HG03175 (cell line): ENCODE results near the gene KLHL30.
A peak's percentile ranks its signal among the peaks of the same experiment; 100 is the strongest.
"Not testable (repeated sequence)": the region's sequence is repeated elsewhere in the genome, so short reads cannot be mapped to it uniquely, and the experiment has no call there.

Experiments
- ATAC-seq: cut with Tn5 transposase; IDR thresholded peaks from one replicate; pipeline ENCODE4 v1.9.1; 2021; ENCODE audit warnings: mild to moderate bottlenecking, moderate library complexity; ENCODE audit not compliant: unreplicated experiment

KLHL30 gene

DNA sequence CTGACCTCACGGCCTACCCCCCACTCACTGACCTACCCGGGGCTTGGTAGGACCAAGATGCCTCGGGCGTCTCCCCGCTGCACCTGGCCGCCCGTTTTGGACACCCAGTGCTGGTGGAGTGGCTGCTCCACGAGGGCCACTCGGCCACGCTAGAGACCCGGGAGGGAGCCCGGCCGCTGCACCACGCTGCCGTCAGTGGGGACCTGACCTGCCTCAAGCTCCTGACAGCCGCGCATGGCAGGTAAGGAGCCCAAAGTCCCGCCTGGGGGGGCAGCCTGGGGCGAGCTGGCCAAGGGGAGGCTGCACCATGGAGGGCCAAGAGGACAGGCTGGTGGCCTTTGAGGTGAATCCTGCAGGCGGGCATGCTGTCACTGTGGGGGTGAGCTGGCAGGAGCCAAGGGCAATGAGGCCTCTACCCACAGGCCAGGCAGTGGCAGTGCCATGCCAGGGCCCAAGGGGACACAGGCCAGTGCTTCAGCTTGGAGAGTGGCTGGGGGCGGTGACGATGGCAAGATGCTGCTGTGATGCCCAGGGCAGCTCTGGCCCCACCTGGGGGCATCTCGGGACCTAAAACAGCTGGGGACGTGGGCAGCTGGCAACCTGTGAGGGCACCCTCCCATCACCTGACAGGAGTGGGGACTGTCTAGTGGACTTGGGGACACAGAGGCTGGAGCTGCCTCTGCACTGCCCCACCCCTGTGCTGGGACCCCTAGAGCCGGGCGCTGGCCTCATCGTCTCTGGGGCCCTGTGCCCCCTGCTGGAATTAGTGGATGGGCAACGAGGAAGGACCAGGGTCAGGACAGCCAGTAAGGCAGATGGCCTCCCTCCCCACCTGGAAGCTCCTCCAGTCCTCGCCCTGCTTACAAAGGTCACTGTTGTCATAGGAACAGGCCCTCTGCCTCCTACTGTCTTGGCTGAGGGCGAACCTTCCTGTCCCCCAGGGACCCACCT is 36.3 kb upstream of the KLHL30 start:
- ATAC-seq: no peak

DNA sequence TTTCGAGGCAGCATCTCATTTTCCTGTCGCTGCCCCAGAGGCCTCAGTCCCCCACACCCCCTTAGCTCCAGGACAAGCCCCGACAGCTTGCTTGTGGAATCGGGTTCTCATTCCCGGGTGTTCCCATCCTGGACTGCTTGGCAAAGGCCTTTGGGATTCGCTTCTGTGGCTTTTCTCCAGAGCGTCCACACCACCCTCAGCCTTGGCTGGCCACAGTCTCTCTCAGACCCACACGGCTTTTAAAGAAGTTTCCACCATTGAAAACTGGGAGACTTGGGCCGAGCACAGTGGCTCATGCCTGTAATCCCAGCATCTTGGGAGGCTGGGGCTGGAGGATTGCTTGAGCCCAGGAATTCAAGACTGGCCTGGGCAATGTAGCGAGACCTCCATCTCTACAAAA is 35.6 kb upstream of the KLHL30 start:
- ATAC-seq: no peak

DNA sequence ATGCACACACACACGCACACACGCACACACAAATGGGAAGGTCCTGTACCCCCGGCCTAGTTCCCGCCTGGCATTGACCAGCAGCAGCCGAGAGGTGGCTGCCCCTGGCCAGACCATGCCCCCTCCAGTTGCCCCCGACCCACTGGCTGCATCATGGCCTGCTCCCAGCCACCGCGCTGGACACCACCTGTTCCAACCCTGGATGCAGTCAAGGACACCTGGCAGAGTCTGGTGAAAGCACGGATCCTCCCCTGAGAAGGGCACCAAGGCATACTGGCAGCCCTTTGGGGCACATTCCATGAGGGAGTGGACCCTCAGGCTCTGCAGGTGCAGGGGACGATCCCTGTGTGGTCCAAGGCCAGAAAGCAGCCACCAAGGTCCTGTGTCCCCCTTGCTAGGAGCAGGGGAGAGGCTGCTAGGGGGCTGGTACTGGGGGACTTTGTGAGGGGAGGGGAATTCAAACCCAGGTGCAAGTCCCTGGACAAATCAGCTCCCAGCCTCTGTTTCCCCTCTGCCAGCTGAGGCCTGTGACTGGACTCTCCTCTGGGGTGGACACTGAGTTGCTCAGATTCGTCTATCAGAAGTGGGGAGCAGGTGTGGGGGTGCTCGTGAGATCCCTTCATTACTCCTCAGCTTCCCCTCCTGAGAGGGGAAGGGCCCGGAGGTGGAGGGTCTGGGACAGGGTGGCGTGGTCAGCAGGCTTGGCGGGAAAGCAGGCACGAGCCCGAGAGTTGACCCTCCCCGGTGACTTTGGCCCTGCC is 34.8 kb upstream of the KLHL30 start:
- ATAC-seq: no peak

DNA sequence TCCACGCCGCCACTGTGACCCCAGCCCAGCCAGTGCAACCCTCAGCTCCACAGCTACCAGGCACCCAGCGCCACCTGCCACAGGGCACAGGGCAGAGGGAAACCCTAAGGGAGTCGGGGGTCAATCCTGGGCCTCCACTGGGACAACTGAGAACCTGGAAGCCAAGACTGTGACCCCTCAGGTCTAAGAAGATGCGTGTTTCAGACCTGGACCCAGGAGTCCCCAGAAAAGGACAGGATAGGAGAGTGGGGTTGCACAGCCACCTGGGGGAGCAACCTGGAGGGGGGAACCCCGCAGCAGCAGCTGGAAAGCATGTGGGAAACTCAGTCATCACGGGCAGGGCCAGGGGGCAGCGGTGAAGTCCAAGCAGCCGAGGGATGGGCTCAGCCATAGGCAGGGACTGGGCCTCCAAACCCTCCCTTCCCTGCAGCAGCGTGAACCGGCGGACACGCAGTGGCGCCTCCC is 34.2 kb upstream of the KLHL30 start:
- no peak for ATAC-seq

DNA sequence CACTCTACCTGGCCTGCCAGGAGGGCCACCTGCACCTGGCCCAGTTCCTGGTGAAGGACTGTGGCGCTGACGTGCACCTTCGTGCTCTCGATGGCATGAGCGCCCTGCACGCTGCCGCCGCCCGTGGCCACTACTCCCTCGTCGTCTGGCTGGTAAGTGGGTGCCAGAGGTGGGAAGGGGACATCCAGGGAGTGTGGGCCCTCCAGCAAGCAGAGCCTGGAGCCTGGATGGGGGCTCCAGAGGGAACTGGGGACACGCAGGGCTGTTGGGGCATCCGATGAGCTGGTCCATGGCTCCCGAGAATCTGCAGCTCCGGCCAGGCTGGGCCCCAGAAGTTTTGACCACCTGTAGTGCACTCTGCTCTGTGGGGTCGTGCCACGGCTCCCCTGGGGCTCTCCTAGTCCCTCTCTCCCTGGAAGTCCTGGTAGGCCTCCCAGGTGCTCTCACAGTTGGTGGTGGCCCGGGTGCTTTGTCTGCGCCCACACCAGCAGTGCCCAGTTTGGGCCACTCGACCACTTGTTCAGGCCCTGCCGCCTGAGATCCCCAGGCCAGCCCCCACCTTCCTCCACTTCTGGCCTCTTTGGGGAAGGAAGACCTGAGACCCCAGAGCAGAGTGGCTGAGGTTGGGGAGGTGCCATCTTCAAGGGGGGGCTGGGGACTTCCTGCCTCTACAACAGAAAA is 33.6 kb upstream of the KLHL30 start:
- no peak for ATAC-seq

DNA sequence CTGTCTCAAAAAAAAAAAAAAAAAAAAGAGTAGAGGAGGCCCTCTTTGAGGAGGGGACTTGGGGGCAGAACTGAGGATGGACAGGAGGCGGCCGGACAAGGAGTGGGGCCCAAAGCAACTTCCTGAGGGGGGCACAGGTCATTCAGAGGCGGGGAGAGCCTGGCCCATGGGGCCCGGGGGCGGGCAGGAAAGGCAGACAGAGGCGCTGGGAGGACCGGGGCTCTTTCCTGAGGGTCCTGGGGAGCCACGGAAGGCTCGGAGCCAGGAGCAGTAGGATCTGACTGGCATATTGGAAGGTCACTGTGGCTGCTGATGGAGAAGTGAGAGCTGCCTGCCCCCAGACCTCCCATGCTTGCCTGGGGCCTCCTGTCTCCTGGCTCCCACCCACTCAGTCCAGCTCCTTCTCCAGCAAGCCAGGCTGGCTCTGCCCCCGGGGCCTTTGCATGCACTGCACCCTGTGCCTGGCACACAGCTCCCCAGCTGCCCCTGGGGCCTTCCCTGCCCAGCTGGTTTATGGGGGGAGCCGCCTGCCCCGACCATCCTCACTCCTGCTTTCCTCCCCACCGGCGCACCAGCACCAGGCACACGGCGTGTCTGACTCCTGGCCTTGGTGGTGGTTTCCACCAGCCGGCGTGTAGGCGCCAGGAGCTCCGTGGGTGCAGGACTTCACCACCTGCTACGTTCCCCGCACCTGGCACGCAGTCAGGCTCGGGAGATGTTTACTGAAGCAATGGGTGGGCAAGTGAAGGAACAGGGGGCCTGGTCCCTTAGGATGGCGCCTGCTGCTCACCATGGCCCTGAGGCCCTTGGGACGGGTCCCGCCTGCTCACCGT is 32.7 kb upstream of the KLHL30 start:
- ATAC-seq: no peak

DNA sequence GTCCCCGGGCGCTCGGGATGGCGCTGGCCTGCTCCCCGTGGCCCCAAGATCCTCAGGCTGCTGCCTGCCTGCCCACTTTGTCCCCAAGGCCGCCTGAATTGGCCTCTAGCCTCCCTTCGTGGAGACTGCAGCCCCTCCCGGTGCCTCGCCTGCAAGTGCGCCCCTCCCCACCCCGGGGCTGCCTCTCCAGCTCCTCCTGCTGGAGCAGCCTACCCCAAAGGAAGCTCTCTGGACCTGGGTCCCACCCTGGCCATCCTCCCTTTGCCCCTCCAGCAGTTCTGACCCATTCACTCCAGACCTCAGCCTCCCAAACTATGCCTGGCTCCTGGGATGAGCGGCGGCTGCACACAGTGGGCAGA is 32.1 kb upstream of the KLHL30 start:
- ATAC-seq: no peak

DNA sequence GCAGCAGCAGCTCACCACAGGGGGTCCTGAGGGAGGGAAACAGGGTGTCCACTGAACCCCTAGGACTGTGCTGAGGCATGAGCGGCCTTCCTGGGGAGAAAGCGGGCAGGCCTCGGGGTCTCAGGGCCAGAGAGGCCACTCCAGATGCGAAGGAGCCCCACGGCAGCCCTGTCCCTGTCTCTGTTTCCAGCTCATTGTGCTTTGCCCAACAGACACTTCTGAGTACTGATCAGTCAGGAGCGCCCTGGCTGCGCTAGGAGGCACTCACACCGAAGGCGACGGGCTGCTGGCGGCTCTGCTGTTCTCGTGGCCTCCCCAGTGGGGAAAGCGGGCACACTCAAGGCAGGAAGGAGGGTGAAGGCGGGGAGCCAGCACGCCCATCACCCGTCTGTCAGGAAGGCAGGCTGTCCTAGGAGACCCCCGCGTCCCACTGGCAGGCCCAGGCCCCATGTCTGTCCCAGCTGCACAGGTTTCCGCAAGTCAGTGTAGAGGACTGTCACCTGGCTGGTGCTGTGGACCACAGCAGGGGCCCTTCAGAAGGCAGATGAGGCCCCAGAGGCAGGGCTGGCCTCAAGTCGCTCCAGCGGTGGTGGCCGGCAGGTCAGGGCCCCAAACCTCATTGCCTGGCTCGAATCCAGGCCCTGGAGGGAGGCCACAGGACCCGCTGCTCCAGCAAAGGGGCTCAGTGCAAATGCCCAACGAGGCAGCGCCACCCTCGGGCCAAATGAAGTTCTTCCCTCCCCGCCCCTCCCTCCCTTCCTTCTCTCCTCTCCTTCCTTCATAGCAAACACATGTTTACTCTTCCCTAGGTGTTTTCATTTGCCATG is 31.6 kb upstream of the KLHL30 start:
- ATAC-seq: peak; percentile 34

DNA sequence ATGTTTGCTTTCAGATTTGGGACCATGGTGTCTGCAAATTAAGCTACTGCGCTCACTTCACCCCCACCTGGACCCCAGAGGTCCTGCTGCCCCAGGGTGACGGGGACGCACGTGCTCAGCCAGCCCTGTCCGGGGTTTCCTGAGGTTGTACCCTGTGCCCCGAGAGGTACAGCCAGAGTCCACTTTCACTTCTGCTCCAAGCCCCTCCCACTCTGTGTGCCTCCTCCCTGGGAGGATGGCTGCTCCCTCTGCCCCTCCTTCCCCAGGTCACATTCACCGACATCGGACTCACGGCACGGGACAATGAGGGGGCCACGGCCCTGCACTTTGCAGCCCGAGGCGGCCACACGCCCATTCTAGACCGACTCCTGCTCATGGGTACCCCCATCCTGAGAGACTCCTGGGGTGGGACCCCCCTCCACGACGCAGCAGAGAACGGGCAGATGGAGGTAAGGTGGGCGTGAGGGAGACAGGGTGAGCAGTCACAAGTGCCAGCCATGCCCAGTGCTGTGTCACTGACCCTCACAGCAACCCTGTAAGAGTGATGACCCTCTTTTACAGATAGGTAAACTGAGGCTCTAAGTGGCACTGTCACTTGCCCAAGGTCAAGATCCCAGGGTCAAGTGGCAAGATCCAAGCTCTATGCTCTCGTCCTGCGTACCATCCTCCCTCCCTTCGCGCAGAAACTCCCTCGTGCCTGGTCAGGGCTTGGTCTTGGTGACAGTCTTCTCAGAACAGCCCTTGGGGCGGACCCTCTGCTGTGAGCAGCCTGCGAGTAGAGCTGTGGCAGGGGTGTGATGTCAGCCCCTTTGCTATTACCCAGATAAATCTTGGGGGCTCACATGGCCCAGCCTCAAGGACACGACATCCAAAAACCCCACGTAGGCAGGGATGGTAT is 30.7 kb upstream of the KLHL30 start:
- ATAC-seq: peak; percentile 81

DNA sequence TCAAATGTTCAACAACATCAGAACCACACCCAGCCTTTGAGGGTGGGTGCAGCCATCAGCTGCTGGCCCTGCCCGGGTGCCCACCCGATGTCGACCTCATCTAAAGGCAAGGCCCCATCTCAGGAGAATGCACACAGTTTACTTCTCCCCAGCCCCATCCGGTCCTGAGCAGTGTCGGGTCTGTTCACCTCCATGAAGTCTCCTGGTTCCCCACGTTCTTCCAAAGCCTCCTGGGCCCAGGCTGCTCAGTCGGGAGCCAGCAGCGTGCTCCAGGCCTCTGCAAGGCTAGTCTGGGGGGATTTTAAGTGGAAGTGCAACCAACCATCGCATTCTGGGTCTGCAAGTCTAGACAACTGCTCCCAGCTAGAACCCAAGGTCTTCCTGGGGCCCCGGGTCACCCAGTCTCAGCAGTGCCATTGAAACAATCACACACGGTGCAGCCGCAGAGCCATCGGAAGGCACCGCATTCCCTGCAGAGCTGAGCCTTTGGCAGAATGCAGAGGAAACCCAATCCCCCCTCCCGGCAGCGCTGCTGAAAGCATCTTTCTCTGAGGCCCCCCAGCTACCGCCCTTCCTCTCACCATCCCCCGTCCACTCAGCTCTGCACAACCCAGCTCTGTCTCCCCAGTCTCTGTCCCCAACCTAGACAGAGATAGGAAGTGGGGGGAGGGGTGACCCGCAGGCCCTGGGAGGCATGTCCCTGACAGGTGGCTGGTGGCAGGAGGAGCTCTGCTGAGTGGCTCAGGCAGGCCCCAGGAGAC is 29.9 kb upstream of the KLHL30 start:
- peak; percentile 52 for ATAC-seq

DNA sequence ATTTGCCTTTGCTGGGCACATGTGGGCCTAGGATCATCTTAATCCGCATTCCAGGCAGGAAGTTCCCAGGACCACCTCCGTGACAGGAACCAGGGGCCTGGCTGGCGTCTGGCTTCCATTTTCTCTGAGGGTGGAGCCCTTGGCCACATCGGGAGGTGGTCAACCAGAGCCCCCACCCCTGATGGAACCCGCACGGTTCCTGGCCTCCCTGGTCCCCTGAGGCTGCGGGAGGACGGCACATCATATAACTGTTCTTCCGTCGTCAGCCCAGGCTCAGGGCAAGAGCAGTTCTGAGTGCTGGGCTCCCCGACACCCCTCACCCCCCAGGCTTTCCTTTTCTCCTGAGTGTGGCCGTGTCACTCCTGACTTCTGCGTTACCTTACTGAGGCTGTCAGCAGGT is 24.9 kb upstream of the KLHL30 start:
- ATAC-seq: no peak

DNA sequence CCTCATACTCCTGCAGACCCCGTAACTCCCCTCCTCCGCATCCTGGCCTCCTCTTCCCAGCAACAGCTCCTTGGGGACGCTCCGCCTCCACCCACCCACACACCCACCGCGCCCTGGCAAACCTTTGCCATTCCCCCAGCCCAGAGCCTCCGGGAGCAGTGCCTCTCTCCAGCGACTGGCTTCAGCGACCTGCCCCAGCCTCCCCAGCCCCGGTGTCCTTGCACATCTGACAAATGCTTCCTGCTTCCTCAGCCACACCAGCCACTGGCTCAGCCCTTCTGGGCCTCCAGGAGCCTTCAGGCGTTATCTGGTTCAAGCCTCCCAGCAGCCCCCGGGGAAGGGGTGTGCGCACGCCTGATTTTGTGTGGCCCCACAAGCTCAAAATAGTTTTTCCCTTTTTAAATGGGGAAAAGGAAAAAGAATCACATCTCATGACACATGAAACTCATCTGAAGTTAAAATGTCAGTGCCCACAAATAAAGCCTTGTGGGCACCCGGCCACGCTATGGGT is 24.1 kb upstream of the KLHL30 start:
- no peak for ATAC-seq

DNA sequence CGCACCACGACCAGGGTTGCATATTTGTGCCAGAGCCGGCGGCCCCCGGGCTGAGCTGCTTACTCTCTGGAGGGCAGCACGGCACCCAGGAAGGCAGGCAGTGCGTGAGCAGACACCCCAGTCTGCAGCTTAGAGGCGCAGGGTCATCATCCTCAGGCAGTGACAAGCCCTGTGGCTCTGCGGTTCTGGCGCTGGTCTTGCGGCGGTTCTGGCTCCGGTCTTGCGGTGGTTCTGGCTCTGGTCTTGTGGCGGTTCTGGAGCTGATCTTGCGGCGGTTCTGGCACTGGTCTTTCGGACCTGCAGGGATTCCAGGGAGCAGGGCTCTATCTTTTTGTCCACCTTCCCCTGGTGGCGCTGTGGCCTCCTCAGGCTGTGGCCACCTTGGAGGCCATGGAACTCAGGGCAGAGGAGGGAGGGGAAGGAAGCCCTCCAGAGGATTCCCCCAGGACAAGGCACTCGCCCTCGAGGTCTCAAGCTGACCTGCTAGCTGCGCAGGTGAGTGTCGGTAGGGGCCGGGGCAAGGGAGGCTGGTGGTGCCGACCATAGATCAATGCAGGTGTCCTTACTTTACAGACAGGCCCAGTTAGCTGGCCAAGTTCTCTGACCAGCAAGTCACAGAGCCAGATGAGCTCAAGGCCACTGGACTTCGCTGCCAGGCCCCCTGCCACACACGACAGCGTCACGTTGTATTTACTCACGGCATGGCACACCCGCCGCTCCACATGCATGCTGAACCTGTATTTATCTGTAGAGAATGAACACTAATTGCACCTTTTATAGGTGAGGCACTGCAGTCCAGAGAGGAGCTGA is 23.4 kb upstream of the KLHL30 start:
- no peak for ATAC-seq

DNA sequence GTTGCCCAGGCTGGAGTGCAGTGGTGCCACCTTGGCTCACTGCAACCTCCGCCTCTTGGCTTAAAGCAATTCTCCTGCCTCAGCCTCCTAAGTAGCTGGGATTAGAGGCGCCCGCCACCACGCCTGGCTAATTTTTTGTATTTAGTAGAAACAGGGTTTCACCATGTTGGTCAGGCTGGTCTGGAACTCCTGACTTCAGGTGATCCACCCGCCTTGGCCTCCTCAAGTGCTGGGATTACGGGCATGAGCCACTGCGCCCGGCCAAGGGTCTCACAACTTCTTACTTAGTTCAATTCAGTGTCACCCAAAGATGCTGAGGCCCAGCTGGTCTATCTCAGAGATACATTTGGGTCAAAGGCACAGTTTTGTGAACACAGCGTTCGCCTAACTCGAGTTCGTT is 22.8 kb upstream of the KLHL30 start:
- ATAC-seq: not testable (repeated sequence)

DNA sequence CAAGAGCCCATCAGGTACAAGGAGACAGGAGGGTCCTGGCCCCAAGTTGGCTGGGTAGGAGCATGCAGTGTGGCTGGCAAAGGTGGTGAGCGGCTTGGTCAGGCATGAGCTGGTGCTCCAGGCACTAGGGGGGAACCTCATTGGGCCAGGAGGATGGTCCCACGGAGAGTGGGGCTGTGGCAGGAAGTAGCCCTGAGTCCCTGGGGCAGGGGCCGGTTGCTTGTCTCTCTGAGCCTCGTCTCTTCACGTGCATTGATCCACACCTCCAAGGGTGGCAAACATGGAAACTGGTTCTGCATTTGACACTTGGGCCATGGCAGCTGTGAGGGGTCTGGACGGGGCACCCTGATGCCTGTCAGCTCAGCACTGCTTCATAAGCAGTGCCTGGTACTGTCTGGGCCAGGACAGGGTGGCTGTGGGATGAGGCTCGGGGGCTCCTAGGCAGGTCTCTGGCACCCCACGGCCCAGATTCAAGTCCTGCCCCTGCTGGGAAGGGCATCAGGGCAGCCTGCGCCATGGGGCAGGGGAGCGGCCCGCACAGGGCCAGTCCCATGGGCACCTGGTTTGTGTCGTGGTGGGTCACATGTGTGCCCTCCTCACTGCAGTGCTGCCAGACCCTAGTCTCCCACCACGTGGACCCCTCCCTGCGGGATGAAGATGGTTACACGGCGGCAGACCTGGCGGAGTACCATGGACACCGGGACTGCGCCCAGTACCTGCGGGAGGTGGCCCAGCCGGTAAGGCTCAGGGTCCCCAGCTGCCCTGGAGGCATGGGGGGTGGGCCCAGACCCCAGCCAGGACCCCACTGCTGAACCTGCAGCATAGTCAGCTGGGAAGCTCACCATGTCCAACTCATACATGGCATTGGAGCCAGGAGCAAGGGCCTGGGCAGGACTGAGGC is 21.9 kb upstream of the KLHL30 start:
- no peak for ATAC-seq
